H1 (cell line): ENCODE measurements around the gene VAV2.

Source experiments
- BCL11A ChIP-seq, 2 experiments: IDR thresholded peaks; one replicate each; pipeline ENCODE4 v1.6.1; 2011; ENCODE audit warnings: low read depth in 2 of 2, low read length in 2 of 2, mild to moderate bottlenecking in 2 of 2
- CEBPB ChIP-seq: IDR thresholded peaks from 2 replicates; pipeline ENCODE4 v1.6.1; 2012; ENCODE audit warnings: low read depth, low read length
- CHD1 ChIP-seq: IDR thresholded peaks from 2 replicates; pipeline ENCODE4 v1.6.1; 2012; ENCODE audit warnings: low read depth, low read length, improper control_type of control experiment
- POLR2AphosphoS5 ChIP-seq: IDR thresholded peaks from 2 replicates; pipeline ENCODE4 v1.6.1; 2011; ENCODE audit warnings: low read depth, low read length
- SRF ChIP-seq: IDR thresholded peaks from 2 replicates; pipeline ENCODE4 v1.6.1; 2011; ENCODE audit warnings: mild to moderate bottlenecking, low read depth, low read length, moderate library complexity

- TF ChIP-seq POLR2AphosphoS5 (no peak), BCL11A (IDR thresholded peaks at IDR 0.05; ENCODE audit: low read depth in 2 of 2, low read length in 2 of 2) (no peak), SRF (no peak), CEBPB (no peak), CHD1 (no peak)
Observed at GRCh38 chr9:133824802-133825186, 167.3 kb downstream of the VAV2 start.
